BLaER1 treated with 17β-estradiol and CSF1 and Interleukin-3, amounts not matched to agents 10 nM and 100 nM (cell line): ENCODE results near the gene GNG7.

ENCODE experiments used
- H3K27ac ChIP-seq, 11 experiments: shearing (Covaris generic); formaldehyde crosslinking; 2 replicates each; pipeline ENCODE4 v1.8.1; 2022
- H3K27me3 ChIP-seq, 11 experiments: shearing (Covaris generic); formaldehyde crosslinking; 2 replicates each; pipeline ENCODE4 v1.8.1; 2022
- H3K36me3 ChIP-seq, 11 experiments: shearing (Covaris generic); formaldehyde crosslinking; 2 replicates each; pipeline ENCODE4 v1.8.1; 2022
- H3K4me1 ChIP-seq, 10 experiments: shearing (Covaris generic); formaldehyde crosslinking; 2 replicates each; pipeline ENCODE4 v1.8.1; 2022
- H3K4me2 ChIP-seq, 11 experiments: shearing (Covaris generic); formaldehyde crosslinking; 2 replicates each; pipeline ENCODE4 v1.8.1; 2022
- H3K4me3 ChIP-seq, 10 experiments: shearing (Covaris generic); formaldehyde crosslinking; 2 replicates each; pipeline ENCODE4 v1.8.1; 2022
- H3K9ac ChIP-seq, 11 experiments: shearing (Covaris generic); formaldehyde crosslinking; 2 replicates each; pipeline ENCODE4 v1.8.1; 2022
- H3K9me3 ChIP-seq, 11 experiments: shearing (Covaris generic); formaldehyde crosslinking; replicated peaks in 1 of 11; 2 replicates each; pipeline ENCODE4 v1.8.1; 2022
- H4K20me1 ChIP-seq, 11 experiments: shearing (Covaris generic); formaldehyde crosslinking; 2 replicates each; pipeline ENCODE4 v1.8.1; 2022
- Cebpa-rat ChIP-seq, 11 experiments: shearing (Covaris generic); IDR thresholded peaks; 2 replicates each; pipeline ENCODE4 v1.8.1; 2022

GNG7 gene

GRCh38 chr19:2557093-2557440, 145.4 kb downstream of the GNG7 start:
- peaks cover 0 to 86% (median 52%) of the 10 kb centered on the region in 11 experiments; a peak in 17 of 22 replicates for H4K20me1 ChIP-seq
- peaks cover 0 to 14% (median 3%) of the 10 kb centered on the region in 11 experiments; a peak in 5 of 22 replicates for H3K36me3 ChIP-seq
- H3K4me3 ChIP-seq, result no peak overlapping the region
- no peaks in the 10 kb centered on the region for H3K9me3 ChIP-seq
- no peak overlapping the region for H3K27ac ChIP-seq
- H3K27me3 ChIP-seq, result 0 out of 22 replicates have a peak, but pooled peaks cover 0 to 2% (median 0%) of the 10 kb centered on the region in 11 experiments
- no peak overlapping the region for H3K9ac ChIP-seq
- H3K4me2 ChIP-seq, result peak overlapping the region; percentile 56 to 88 (median 71)
- peaks cover 55 to 87% (median 79%) of the 10 kb centered on the region in 10 experiments for H3K4me1 ChIP-seq
- TF ChIP-seq Cebpa-rat (IDR thresholded peaks at IDR 0.05), result no peak

GRCh38 chr19:2556221-2557092, 146.0 kb downstream of the GNG7 start:
- Histone ChIP-seq H4K20me1 (peaks cover 0 to 86% (median 46%) of the 10 kb centered on the region in 11 experiments; a peak in 17 of 22 replicates), H3K36me3 (peaks cover 0 to 14% (median 3%) of the 10 kb centered on the region in 11 experiments; a peak in 5 of 22 replicates), H3K4me2 (peak overlapping the region; percentile 56 to 88 (median 71)), H3K9me3 (no peaks in the 10 kb centered on the region), H3K9ac (peak overlapping the region in 9 of 11 experiments; percentile 8 to 47 (median 24); a peak in 6 of 22 replicates), H3K4me1 (peaks cover 55 to 86% (median 78%) of the 10 kb centered on the region in 10 experiments), H3K27ac (peak overlapping the region in 4 of 11 experiments; percentile 1 to 55 (median 26); a peak in 4 of 22 replicates), H3K4me3 (no peak overlapping the region), H3K27me3 (no peaks in the 10 kb centered on the region)
- TF ChIP-seq Cebpa-rat (IDR thresholded peaks at IDR 0.05), result no peak

- Histone ChIP-seq H3K36me3 (peaks cover 0 to 15% (median 8%) of the 10 kb centered on the region in 11 experiments; a peak in 5 of 22 replicates), H3K9me3 (no peaks in the 10 kb centered on the region), H3K4me2 (peak overlapping the region; percentile 56 to 88 (median 71)), H3K4me1 (peaks cover 58 to 84% (median 76%) of the 10 kb centered on the region in 10 experiments), H3K27me3 (no peaks in the 10 kb centered on the region), H4K20me1 (peaks cover 0 to 85% (median 43%) of the 10 kb centered on the region in 11 experiments; a peak in 17 of 22 replicates), H3K9ac (peak overlapping the region in 8 of 11 experiments; percentile 11 to 46 (median 19); a peak in 3 of 22 replicates), H3K27ac (peak overlapping the region in 4 of 11 experiments; percentile 1 to 55 (median 26); a peak in 4 of 22 replicates), H3K4me3 (no peak overlapping the region)
- no peak for TF ChIP-seq Cebpa-rat (IDR thresholded peaks at IDR 0.05)
Measured at GRCh38 chr19:2555422-2556220, 146.9 kb downstream of the GNG7 start.

GRCh38 chr19:2554856-2555255, 147.6 kb downstream of the GNG7 start:
- no peak for TF ChIP-seq Cebpa-rat (IDR thresholded peaks at IDR 0.05)
- Histone ChIP-seq H3K4me2 (peak overlapping the region in 6 of 11 experiments; percentile 36 to 82 (median 70); a peak in 11 of 22 replicates), H3K9ac (no peak overlapping the region), H3K9me3 (no peaks in the 10 kb centered on the region), H3K4me1 (peaks cover 66 to 84% (median 76%) of the 10 kb centered on the region in 10 experiments), H4K20me1 (peaks cover 0 to 80% (median 39%) of the 10 kb centered on the region in 11 experiments; a peak in 17 of 22 replicates), H3K4me3 (no peak overlapping the region), H3K27ac (no peak overlapping the region), H3K27me3 (no peaks in the 10 kb centered on the region), H3K36me3 (peaks cover 0 to 12% (median 7%) of the 10 kb centered on the region in 11 experiments; a peak in 4 of 22 replicates)

- Histone ChIP-seq H3K9me3 (0 out of 22 replicates have a peak, but pooled peaks cover 0 to 4% (median 0%) of the 10 kb centered on the region in 11 experiments), H3K36me3 (peaks cover 0 to 16% (median 0%) of the 10 kb centered on the region in 11 experiments; a peak in 4 of 22 replicates), H3K4me2 (no peak overlapping the region), H3K27me3 (no peaks in the 10 kb centered on the region), H3K4me3 (no peak overlapping the region), H3K27ac (no peak overlapping the region), H4K20me1 (peaks cover 0 to 66% (median 31%) of the 10 kb centered on the region in 11 experiments; a peak in 17 of 22 replicates), H3K9ac (no peak overlapping the region), H3K4me1 (peaks cover 65 to 82% (median 76%) of the 10 kb centered on the region in 10 experiments)
- no peak for TF ChIP-seq Cebpa-rat (IDR thresholded peaks at IDR 0.05)
Measured at GRCh38 chr19:2553510-2553909, 149.0 kb downstream of the GNG7 start.

GRCh38 chr19:2552859-2553258, 149.6 kb downstream of the GNG7 start:
- Histone ChIP-seq H3K4me3 (peak overlapping the region in 9 of 10 experiments; percentile 12 to 56 (median 34); a peak in 10 of 20 replicates), H3K4me1 (peaks cover 60 to 84% (median 70%) of the 10 kb centered on the region in 10 experiments), H3K36me3 (peaks cover 0 to 16% (median 0%) of the 10 kb centered on the region in 11 experiments; a peak in 5 of 22 replicates), H3K27ac (peak overlapping the region; percentile 64 to 73 (median 69); a peak in 21 of 22 replicates), H3K9ac (peak overlapping the region; percentile 43 to 72 (median 60); a peak in 20 of 22 replicates), H4K20me1 (peaks cover 0 to 60% (median 30%) of the 10 kb centered on the region in 11 experiments; a peak in 17 of 22 replicates), H3K27me3 (no peaks in the 10 kb centered on the region), H3K4me2 (peak overlapping the region; percentile 63 to 86 (median 76)), H3K9me3 (0 out of 22 replicates have a peak, but pooled peaks cover 0 to 4% (median 0%) of the 10 kb centered on the region in 11 experiments)
- TF ChIP-seq Cebpa-rat (IDR thresholded peaks at IDR 0.05), result 0 out of 22 replicates have a peak, but pooled peaks of 1 of the 11 experiments have one; percentile 46

GRCh38 chr19:2551864-2552185, 150.7 kb downstream of the GNG7 start:
- peak overlapping the region in 7 of 11 experiments; percentile 3 to 72 (median 58); a peak in 6 of 22 replicates for H3K9ac ChIP-seq
- no peak overlapping the region for H3K4me3 ChIP-seq
- peaks cover 0 to 60% (median 20%) of the 10 kb centered on the region in 11 experiments; a peak in 15 of 22 replicates for H4K20me1 ChIP-seq
- peaks cover 60 to 84% (median 70%) of the 10 kb centered on the region in 10 experiments for H3K4me1 ChIP-seq
- peak overlapping the region; percentile 63 to 86 (median 76) for H3K4me2 ChIP-seq
- H3K36me3 ChIP-seq, result peaks cover 0 to 16% (median 0%) of the 10 kb centered on the region in 11 experiments; a peak in 5 of 22 replicates
- H3K27ac ChIP-seq, result peak overlapping the region in 9 of 11 experiments; percentile 11 to 73 (median 69); a peak in 12 of 22 replicates
- no peaks in the 10 kb centered on the region for H3K27me3 ChIP-seq
- TF ChIP-seq Cebpa-rat (IDR thresholded peaks at IDR 0.05), result no peak
- H3K9me3 ChIP-seq, result 0 out of 22 replicates have a peak, but pooled peaks cover 0 to 4% (median 0%) of the 10 kb centered on the region in 11 experiments
